ENCODE measurements around the gene TBCB.
A peak's percentile ranks its signal among the peaks of the same experiment; 100 is the strongest.

The TBCB gene

GRCh38 chr19:36136964-36137686, 21.9 kb downstream of the TBCB start:
- no peaks in the 10 kb centered on the region for H3K27me3 ChIP-seq (ENCODE audit: insufficient read depth, low read length)
- H2AFZ ChIP-seq (ENCODE audit: low read length, unreplicated experiment) = no peak overlapping the region
- H3K4me3 ChIP-seq (ENCODE audit: low read depth, low read length) = peak overlapping the region; percentile 29; the same call in 1 of the 2 replicates
- no peak overlapping the region for H3K27ac ChIP-seq (ENCODE audit: low read depth, low read length)
- 0 out of 2 replicates have a peak, but pooled peaks cover 4% of the 10 kb centered on the region for H3K36me3 ChIP-seq (ENCODE audit: insufficient read depth, low read length)
- H3K79me2 ChIP-seq (ENCODE audit: control insufficient read depth, insufficient read depth, low read length, unreplicated experiment) = peaks cover 18% of the 10 kb centered on the region
- H3K4me1 ChIP-seq (ENCODE audit: control insufficient read depth, insufficient read depth, low read length, unreplicated experiment) = peaks cover 14% of the 10 kb centered on the region

GRCh38 chr19:36139120-36139472, 23.8 kb downstream of the TBCB start:
- Histone ChIP-seq H3K27me3 (ENCODE audit: insufficient read depth, low read length) (no peaks in the 10 kb centered on the region), H2AFZ (ENCODE audit: low read length, unreplicated experiment) (peak overlapping the region; percentile 65), H3K4me3 (ENCODE audit: low read depth, low read length) (peak overlapping the region; percentile 91), H3K79me2 (ENCODE audit: control insufficient read depth, insufficient read depth, low read length, unreplicated experiment) (peaks cover 18% of the 10 kb centered on the region), H3K27ac (ENCODE audit: low read depth, low read length) (peak overlapping the region; percentile 66; the same call in 1 of the 2 replicates), H3K4me1 (ENCODE audit: control insufficient read depth, insufficient read depth, low read length, unreplicated experiment) (peaks cover 14% of the 10 kb centered on the region), H3K36me3 (ENCODE audit: insufficient read depth, low read length) (0 out of 2 replicates have a peak, but pooled peaks cover 4% of the 10 kb centered on the region)

GRCh38 chr19:36139473-36140303, 24.4 kb downstream of the TBCB start, which contains the start of gene CAPNS1:
Gene CAPNS1 (plus strand): TSS chr19:36140066. CDS start chr19:36141012, 946 bp downstream.
- peaks cover 14% of the 10 kb centered on the region for H3K4me1 ChIP-seq (ENCODE audit: control insufficient read depth, insufficient read depth, low read length, unreplicated experiment)
- peaks cover 18% of the 10 kb centered on the region for H3K79me2 ChIP-seq (ENCODE audit: control insufficient read depth, insufficient read depth, low read length, unreplicated experiment)
- peak within 1 kb of the TSS; percentile 91 for H3K27ac ChIP-seq (ENCODE audit: low read depth, low read length)
- H3K36me3 ChIP-seq (ENCODE audit: insufficient read depth, low read length) = peaks cover 6% of the 10 kb centered on the region; the same call in 1 of the 2 replicates
- H3K27me3 ChIP-seq (ENCODE audit: insufficient read depth, low read length) = no peaks in the 10 kb centered on the region
- peak within 1 kb of the TSS; percentile 91 for H3K4me3 ChIP-seq (ENCODE audit: low read depth, low read length)
- peak within 1 kb of the TSS; percentile 65 for H2AFZ ChIP-seq (ENCODE audit: low read length, unreplicated experiment)

GRCh38 chr19:36140304-36141038, 25.2 kb downstream of the TBCB start:
- Histone ChIP-seq H3K79me2 (ENCODE audit: control insufficient read depth, insufficient read depth, low read length, unreplicated experiment) (peaks cover 18% of the 10 kb centered on the region), H3K27ac (ENCODE audit: low read depth, low read length) (peak overlapping the region; percentile 91), H2AFZ (ENCODE audit: low read length, unreplicated experiment) (no peak overlapping the region), H3K4me1 (ENCODE audit: control insufficient read depth, insufficient read depth, low read length, unreplicated experiment) (peaks cover 14% of the 10 kb centered on the region), H3K4me3 (ENCODE audit: low read depth, low read length) (peak overlapping the region; percentile 91), H3K36me3 (ENCODE audit: insufficient read depth, low read length) (peaks cover 8% of the 10 kb centered on the region), H3K27me3 (ENCODE audit: insufficient read depth, low read length) (no peaks in the 10 kb centered on the region)

- Histone ChIP-seq H2AFZ (ENCODE audit: low read length, unreplicated experiment) (no peak overlapping the region), H3K36me3 (ENCODE audit: insufficient read depth, low read length) (peaks cover 8% of the 10 kb centered on the region), H3K27me3 (ENCODE audit: insufficient read depth, low read length) (no peaks in the 10 kb centered on the region), H3K79me2 (ENCODE audit: control insufficient read depth, insufficient read depth, low read length, unreplicated experiment) (peaks cover 18% of the 10 kb centered on the region), H3K27ac (ENCODE audit: low read depth, low read length) (peak overlapping the region; percentile 91; the same call in 1 of the 2 replicates), H3K4me3 (ENCODE audit: low read depth, low read length) (peak overlapping the region; percentile 91), H3K4me1 (ENCODE audit: control insufficient read depth, insufficient read depth, low read length, unreplicated experiment) (peaks cover 14% of the 10 kb centered on the region)
These were observed 26.0 kb downstream of the TBCB start for GRCh38 chr19:36141039-36141927.

GRCh38 chr19:36142046-36142445, 26.8 kb downstream of the TBCB start:
- Histone ChIP-seq H3K27ac (ENCODE audit: low read depth, low read length) (no peak overlapping the region), H3K4me1 (ENCODE audit: control insufficient read depth, insufficient read depth, low read length, unreplicated experiment) (peaks cover 7% of the 10 kb centered on the region), H2AFZ (ENCODE audit: low read length, unreplicated experiment) (no peak overlapping the region), H3K27me3 (ENCODE audit: insufficient read depth, low read length) (no peaks in the 10 kb centered on the region), H3K79me2 (ENCODE audit: control insufficient read depth, insufficient read depth, low read length, unreplicated experiment) (peaks cover 18% of the 10 kb centered on the region), H3K36me3 (ENCODE audit: insufficient read depth, low read length) (peaks cover 8% of the 10 kb centered on the region), H3K4me3 (ENCODE audit: low read depth, low read length) (0 out of 2 replicates have a peak overlapping the region, but pooled peaks have one; percentile 91)

GRCh38 chr19:36142496-36142895, 27.2 kb downstream of the TBCB start:
- Histone ChIP-seq H3K4me3 (ENCODE audit: low read depth, low read length) (no peak overlapping the region), H3K27me3 (ENCODE audit: insufficient read depth, low read length) (no peaks in the 10 kb centered on the region), H3K4me1 (ENCODE audit: control insufficient read depth, insufficient read depth, low read length, unreplicated experiment) (peaks cover 5% of the 10 kb centered on the region), H2AFZ (ENCODE audit: low read length, unreplicated experiment) (no peak overlapping the region), H3K36me3 (ENCODE audit: insufficient read depth, low read length) (peaks cover 8% of the 10 kb centered on the region), H3K79me2 (ENCODE audit: control insufficient read depth, insufficient read depth, low read length, unreplicated experiment) (peaks cover 18% of the 10 kb centered on the region), H3K27ac (ENCODE audit: low read depth, low read length) (no peak overlapping the region)

- Histone ChIP-seq H3K4me1 (ENCODE audit: control insufficient read depth, insufficient read depth, low read length, unreplicated experiment) (peaks cover 5% of the 10 kb centered on the region), H3K36me3 (ENCODE audit: insufficient read depth, low read length) (peaks cover 8% of the 10 kb centered on the region), H3K27me3 (ENCODE audit: insufficient read depth, low read length) (no peaks in the 10 kb centered on the region), H3K4me3 (ENCODE audit: low read depth, low read length) (no peak overlapping the region), H2AFZ (ENCODE audit: low read length, unreplicated experiment) (no peak overlapping the region), H3K27ac (ENCODE audit: low read depth, low read length) (no peak overlapping the region), H3K79me2 (ENCODE audit: control insufficient read depth, insufficient read depth, low read length, unreplicated experiment) (peaks cover 18% of the 10 kb centered on the region)
These were observed 29.4 kb downstream of the TBCB start for GRCh38 chr19:36144624-36145023.

- H3K27me3 ChIP-seq (ENCODE audit: insufficient read depth, low read length) = no peaks in the 10 kb centered on the region
- no peak overlapping the region for H3K4me3 ChIP-seq (ENCODE audit: low read depth, low read length)
- H3K36me3 ChIP-seq (ENCODE audit: insufficient read depth, low read length) = peaks cover under 1% of the 10 kb centered on the region; the same call in 1 of the 2 replicates
- no peaks in the 10 kb centered on the region for H3K79me2 ChIP-seq (ENCODE audit: control insufficient read depth, insufficient read depth, low read length, unreplicated experiment)
- H2AFZ ChIP-seq (ENCODE audit: low read length, unreplicated experiment) = no peak overlapping the region
- peaks cover 2% of the 10 kb centered on the region for H3K4me1 ChIP-seq (ENCODE audit: control insufficient read depth, insufficient read depth, low read length, unreplicated experiment)
- H3K27ac ChIP-seq (ENCODE audit: low read depth, low read length) = no peak overlapping the region
These were observed 34.6 kb downstream of the TBCB start for GRCh38 chr19:36149673-36150406.

Data from ACC112 (cell line).